CD14-positive monocyte (primary cell): ENCODE results near the gene CXCL17. TPM values are rescaled to one million over a fixed set of nuclear protein-coding genes. Genes with fewer than 3 reads are reported as not detected.

Experiments used
- DNase-seq, 3 donors: peaks; one replicate each; pipeline ENCODE4 v3.0.0-alpha.2; 2011 to 2022
- H2AFZ ChIP-seq: 2 replicates; pipeline ENCODE4 v1.6.0; 2012; ENCODE audit warnings: mild to moderate bottlenecking, low read depth, low read length, inconsistent platforms; ENCODE audit not compliant: insufficient read depth, poor library complexity, severe bottlenecking
- H3K27ac ChIP-seq, 2 donors: 1 replicate in 1 of 2; 2 replicates in 1 of 2; pipeline ENCODE4 v1.5.1; 2012 to 2013; ENCODE audit warnings: low read length in 2 of 2, control low read depth in 1 of 2, inconsistent platforms in 1 of 2, low read depth in 1 of 2, mild to moderate bottlenecking in 1 of 2
- H3K27me3 ChIP-seq, 2 donors: one replicate each; pipeline versions ENCODE4 v1.6.0 to v1.6.1; 2011 to 2013; ENCODE audit warnings: low read length in 2 of 2; ENCODE audit not compliant: control insufficient read depth in 2 of 2, insufficient read depth in 2 of 2
- H3K36me3 ChIP-seq, 2 donors: replicated peaks in 1 of 2; 1 replicate in 1 of 2; 2 replicates in 1 of 2; pipeline versions ENCODE4 v1.5.1 to v1.6.1; 2012 to 2013; ENCODE audit warnings: low read length in 2 of 2, control low read depth in 1 of 2, inconsistent platforms in 1 of 2, mild to moderate bottlenecking in 1 of 2; ENCODE audit not compliant: insufficient read depth in 2 of 2, control insufficient read depth in 1 of 2
- H3K4me1 ChIP-seq, 2 donors: 1 replicate in 1 of 2; 2 replicates in 1 of 2; pipeline versions ENCODE4 v1.5.1 to v1.6.1; 2012 to 2013; ENCODE audit warnings: low read length in 2 of 2, control low read depth in 1 of 2, inconsistent platforms in 1 of 2, mild to moderate bottlenecking in 1 of 2, moderate library complexity in 1 of 2; ENCODE audit not compliant: insufficient read depth in 2 of 2, control insufficient read depth in 1 of 2
- H3K4me2 ChIP-seq: replicated peaks from 2 replicates; pipeline ENCODE3; 2012; ENCODE audit warnings: low read length, moderate library complexity, mild to moderate bottlenecking; ENCODE audit not compliant: poor library complexity, severe bottlenecking; ENCODE audit errors: extremely low read depth
- H3K4me3 ChIP-seq, 3 experiments: fragments of 200-600 bp in 1 of 3; sonication (generic) in 1 of 3; replicated peaks in 1 of 3; 1 replicate in 2 of 3; 2 replicates in 1 of 3; pipeline ENCODE4 v1.5.1; 2011 to 2013; ENCODE audit warnings: low read length in 3 of 3, mild to moderate bottlenecking in 3 of 3, control low read depth in 2 of 3, low read depth in 2 of 3, inconsistent platforms in 1 of 3, moderate library complexity in 1 of 3
- H3K79me2 ChIP-seq: 2 replicates; pipeline ENCODE4 v1.6.0; 2012; ENCODE audit warnings: mild to moderate bottlenecking, control low read depth, inconsistent platforms, low read length, moderate library complexity; ENCODE audit not compliant: insufficient read depth
- H3K9ac ChIP-seq: 2 replicates; pipeline ENCODE4 v1.6.0; 2017; ENCODE audit warnings: low read length, mild to moderate bottlenecking; ENCODE audit not compliant: insufficient read depth, poor library complexity, severe bottlenecking
- H3K9me3 ChIP-seq, 2 donors: replicated peaks in 1 of 2; 1 replicate in 1 of 2; 2 replicates in 1 of 2; pipeline versions ENCODE4 v1.5.1 to v1.6.1; 2012 to 2013; ENCODE audit warnings: low read length in 2 of 2, control low read depth in 1 of 2; ENCODE audit not compliant: control insufficient read depth in 1 of 2, insufficient read depth in 1 of 2
- H4K20me1 ChIP-seq: 2 replicates; pipeline ENCODE4 v1.6.0; 2012; ENCODE audit warnings: mild to moderate bottlenecking, low read length, control low read depth, moderate library complexity; ENCODE audit not compliant: insufficient read depth
- H3K27ac Mint-ChIP-seq, 7 donors: one replicate each; pipeline ENCODE4 v1.8.0; 2020; ENCODE audit warnings: mild to moderate bottlenecking in 7 of 7, mixed read lengths in 7 of 7, moderate library complexity in 6 of 7, inconsistent platforms in 2 of 7
- H3K27me3 Mint-ChIP-seq, 3 donors: one replicate each; pipeline ENCODE4 v1.8.0; 2021 to 2022; ENCODE audit warnings: low read depth in 3 of 3, mild to moderate bottlenecking in 3 of 3, mixed read lengths in 3 of 3, moderate library complexity in 3 of 3, inconsistent platforms in 1 of 3
- H3K36me3 Mint-ChIP-seq, 2 donors: one replicate each; pipeline ENCODE4 v1.8.0; 2020; ENCODE audit warnings: mixed read lengths in 2 of 2, inconsistent platforms in 1 of 2, mild to moderate bottlenecking in 1 of 2
- H3K4me1 Mint-ChIP-seq: one replicate; pipeline ENCODE4 v1.8.0; 2020; ENCODE audit warnings: mild to moderate bottlenecking, mixed read lengths
- H3K4me3 Mint-ChIP-seq, 2 donors: one replicate each; pipeline ENCODE4 v1.8.0; 2020; ENCODE audit warnings: mild to moderate bottlenecking in 2 of 2, mixed read lengths in 2 of 2, moderate library complexity in 1 of 2
- H3K9me3 Mint-ChIP-seq, 7 donors: one replicate each; pipeline ENCODE4 v1.8.0; 2020 to 2022; ENCODE audit warnings: mixed read lengths in 7 of 7, mild to moderate bottlenecking in 6 of 7, moderate library complexity in 6 of 7, inconsistent platforms in 2 of 7
- CTCF ChIP-seq: fragments of 200-600 bp; IDR thresholded peaks from one replicate; pipeline ENCODE4 v1.8.0; 2022; ENCODE audit warnings: antibody characterized with exemption, mild to moderate bottlenecking
- WGBS: methylation state at CpG from one replicate; pipeline ENCODE4 v1.1.5; 2013; ENCODE audit warnings: missing lambda C conversion rate; ENCODE audit not compliant: insufficient coverage; 5-methylcytosine and 5-hydroxymethylcytosine counted together
- intact Hi-C, 2 donors: fragments of 100-400 bp; cut with micrococcal nuclease; formaldehyde crosslinking; loops; one replicate each; pipeline versions ENCODE4 v1.15.0 to v1.15.1; 2023
- polyA plus RNA-seq, 3 donors: library from polyadenylated mRNA; depleted of rRNA in 1 of 3; unstranded in 2 of 3; stranded (reverse) in 1 of 3; fragments of 300-500 nt in 2 of 3; fragments of >200 nt in 1 of 3; fragmentation: Illumina TruSeq in 2 of 3; gene quantifications; 1 replicate in 2 of 3; 2 replicates in 1 of 3; pipeline ENCODE4 v1.2.3, GENCODE V29; 2012 to 2021

The CXCL17 gene
- polyA plus RNA-seq, 3 donors = not detected

- H3K4me3 ChIP-seq = peak overlapping the region in 1 of 3 experiments; percentile 74
- Mint-ChIP-seq H3K36me3 (peaks cover 0 to 2% of the 10 kb centered on the region in 2 donors), H3K4me3 (peak overlapping the region in 1 of 2 donors; percentile 92), H3K27ac (no peak overlapping the region), H3K27me3 (peaks cover 39 to 56% (median 45%) of the 10 kb centered on the region in 3 donors), H3K4me1 (peaks cover 38% of the 10 kb centered on the region), H3K9me3 (peaks cover 0 to 17% (median 6%) of the 10 kb centered on the region in 7 donors)
- intact Hi-C loops = no loop called here
- H3K9me3 ChIP-seq = no peaks in the 10 kb centered on the region
- peaks cover 23 to 37% of the 10 kb centered on the region in 2 donors for H3K4me1 ChIP-seq
- no peak for DNase-seq
- no peaks in the 10 kb centered on the region for H4K20me1 ChIP-seq
- peaks cover 0 to 34% of the 10 kb centered on the region in 2 donors for H3K27me3 ChIP-seq
- H2AFZ ChIP-seq = peak overlapping the region; percentile 81
- WGBS = 81% methylated on average over 14 of the region's 15 CpGs
- no peak overlapping the region for H3K9ac ChIP-seq
- no peaks in the 10 kb centered on the region for H3K79me2 ChIP-seq
- H3K27ac ChIP-seq = no peak overlapping the region
- no peaks in the 10 kb centered on the region for H3K36me3 ChIP-seq
- peak overlapping the region; percentile 81 for H3K4me2 ChIP-seq
- no peak for TF ChIP-seq CTCF
Observed at GRCh38 chr19:42424345-42424707, 18.4 kb downstream of the CXCL17 start.

- Histone ChIP-seq H3K36me3 (no peaks in the 10 kb centered on the region), H3K27ac (no peak overlapping the region), H4K20me1 (no peaks in the 10 kb centered on the region), H2AFZ (peak overlapping the region; percentile 81), H3K27me3 (peaks cover 0 to 34% of the 10 kb centered on the region in 2 donors), H3K9ac (peak overlapping the region; percentile 29), H3K4me3 (peak overlapping the region; percentile 21 to 74 (median 63)), H3K9me3 (no peaks in the 10 kb centered on the region), H3K4me1 (peaks cover 23 to 37% of the 10 kb centered on the region in 2 donors), H3K4me2 (peak overlapping the region; percentile 81), H3K79me2 (no peaks in the 10 kb centered on the region)
- Mint-ChIP-seq H3K4me3 (peak overlapping the region; percentile 82 to 92), H3K36me3 (peaks cover 0 to 2% of the 10 kb centered on the region in 2 donors), H3K4me1 (peaks cover 38% of the 10 kb centered on the region), H3K27ac (peak overlapping the region in 1 of 7 donors; percentile 58), H3K9me3 (peaks cover 0 to 17% (median 6%) of the 10 kb centered on the region in 7 donors), H3K27me3 (peaks cover 39 to 56% (median 41%) of the 10 kb centered on the region in 3 donors)
- WGBS = 4% methylated on average over 51 of the region's 65 CpGs
- TF ChIP-seq CTCF = no peak
- intact Hi-C loops = no loop called here
- peak; percentile 71 to 79 (median 72) for DNase-seq
Observed at GRCh38 chr19:42423462-42424344, 19.0 kb downstream of the CXCL17 start.
